Measurements from ENCODE around the gene KIAA0319L. TPM values are rescaled to one million over a fixed set of nuclear protein-coding genes. Genes with fewer than 3 reads are reported as not detected.

Gene KIAA0319L
- total RNA-seq, 1 experiment from 2014 or later, result 72.0 TPM

- Histone ChIP-seq H3K79me2 (ENCODE audit: low read depth) (peaks cover 16% of the 10 kb centered on the region; the same call in 1 of the 2 replicates), H3K9me3 (ENCODE audit: insufficient read depth, low read depth) (no peaks in the 10 kb centered on the region), H3K4me1 (replicated peaks; ENCODE audit: insufficient read depth) (no peaks in the 10 kb centered on the region), H3K36me3 (ENCODE audit: low read depth) (peaks cover 30% of the 10 kb centered on the region), H3K27me3 (ENCODE audit: insufficient read depth, low read depth) (no peaks in the 10 kb centered on the region), H3K4me3 (no peak overlapping the region), H3F3A (ENCODE audit: insufficient read depth, low read depth) (no peaks in the 10 kb centered on the region), H3K9me2 (ENCODE audit: insufficient read depth) (no peaks in the 10 kb centered on the region), H2AFZ (no peak overlapping the region), H4K20me1 (ENCODE audit: insufficient read depth) (peaks cover 39% of the 10 kb centered on the region), H3K27ac (no peak overlapping the region), H3K4me2 (no peak overlapping the region)
- TF ChIP-seq EZH2 (IDR thresholded peaks at IDR 0.05; ENCODE audit: low read depth) (no peak), CTCF (conservative IDR thresholded peaks at IDR 0.05) (no peak)
- DNase-seq, result no peak
- intact Hi-C loops (cut with micrococcal nuclease; ENCODE audit: unreplicated experiment), result no loop called here
- TSS peak; percentile 3 for BruUV-seq (replicated peaks)
- POLR2A ChIA-PET (ENCODE audit: unreplicated experiment), result no interaction called here
- CTCF ChIA-PET, result interaction anchor here (0.7 kb wide), 1 partner anchor 84 kb away, joined by 12 read pairs; no protein-coding TSS in a partner anchor
Measured at GRCh38 chr1:35603941-35604340, 46.7 kb upstream of the KIAA0319L start.

- ChIA-PET POLR2A (ENCODE audit: unreplicated experiment) (no interaction called here), CTCF (interaction anchor here (0.6 to 0.7 kb wide), 2 partner anchors 83 to 121 kb away, joined by 12 read pairs; no protein-coding TSS in a partner anchor)
- no TSS peak for BruUV-seq (replicated peaks)
- H3K4me2 ChIP-seq, result no peak overlapping the region
- H3K4me1 ChIP-seq (replicated peaks; ENCODE audit: insufficient read depth), result no peaks in the 10 kb centered on the region
- DNase-seq, result no peak
- no peak overlapping the region for H3K27ac ChIP-seq
- H3F3A ChIP-seq (ENCODE audit: insufficient read depth, low read depth), result no peaks in the 10 kb centered on the region
- no peaks in the 10 kb centered on the region for H3K9me3 ChIP-seq (ENCODE audit: insufficient read depth, low read depth)
- no peak overlapping the region for H2AFZ ChIP-seq
- no peak overlapping the region for H3K4me3 ChIP-seq
- no peaks in the 10 kb centered on the region for H3K27me3 ChIP-seq (ENCODE audit: insufficient read depth, low read depth)
- TF ChIP-seq EZH2 (IDR thresholded peaks at IDR 0.05; ENCODE audit: low read depth) (no peak), CTCF (conservative IDR thresholded peaks at IDR 0.05) (no peak)
- peaks cover 16% of the 10 kb centered on the region; the same call in 1 of the 2 replicates for H3K79me2 ChIP-seq (ENCODE audit: low read depth)
- no peaks in the 10 kb centered on the region for H3K9me2 ChIP-seq (ENCODE audit: insufficient read depth)
- intact Hi-C loops (cut with micrococcal nuclease; ENCODE audit: unreplicated experiment), result no loop called here
- peaks cover 37% of the 10 kb centered on the region for H4K20me1 ChIP-seq (ENCODE audit: insufficient read depth)
- H3K36me3 ChIP-seq (ENCODE audit: low read depth), result peaks cover 30% of the 10 kb centered on the region
Measured at GRCh38 chr1:35603468-35603867, 46.3 kb upstream of the KIAA0319L start.

GRCh38 chr1:35600593-35600992 is 43.4 kb upstream of the KIAA0319L start:
- no peak overlapping the region for H3K4me3 ChIP-seq
- TF ChIP-seq EZH2 (IDR thresholded peaks at IDR 0.05; ENCODE audit: low read depth), result no peak
- no peak for TF ChIP-seq CTCF (conservative IDR thresholded peaks at IDR 0.05)
- POLR2A ChIA-PET (ENCODE audit: unreplicated experiment), result no interaction called here
- no peak overlapping the region for H3K4me2 ChIP-seq
- H3K27me3 ChIP-seq (ENCODE audit: insufficient read depth, low read depth), result no peaks in the 10 kb centered on the region
- H4K20me1 ChIP-seq (ENCODE audit: insufficient read depth), result peaks cover 16% of the 10 kb centered on the region
- CTCF ChIA-PET, result no interaction called here
- no peaks in the 10 kb centered on the region for H3F3A ChIP-seq (ENCODE audit: insufficient read depth, low read depth)
- H2AFZ ChIP-seq, result no peak overlapping the region
- no peak for DNase-seq
- no peaks in the 10 kb centered on the region for H3K9me2 ChIP-seq (ENCODE audit: insufficient read depth)
- intact Hi-C loops (cut with micrococcal nuclease; ENCODE audit: unreplicated experiment), result no loop called here
- BruUV-seq (replicated peaks), result no TSS peak
- no peak overlapping the region for H3K27ac ChIP-seq
- peaks cover 23% of the 10 kb centered on the region for H3K36me3 ChIP-seq (ENCODE audit: low read depth)
- H3K9me3 ChIP-seq (ENCODE audit: insufficient read depth, low read depth), result no peaks in the 10 kb centered on the region
- H3K79me2 ChIP-seq (ENCODE audit: low read depth), result no peaks in the 10 kb centered on the region
- H3K4me1 ChIP-seq (replicated peaks; ENCODE audit: insufficient read depth), result no peaks in the 10 kb centered on the region
